Superior temporal gyrus (tissue), 1 donor: Measurements from ENCODE around the gene LMNTD1.
A peak's percentile ranks its signal among the peaks of the same experiment; 100 is the strongest.
"Not testable (repeated sequence)": the region's sequence is repeated elsewhere in the genome, so short reads cannot be mapped to it uniquely, and the experiment has no call there.

ENCODE experiments used
- DNase-seq: peaks from one replicate; pipeline ENCODE4 v3.0.0-alpha.2; 2016; ENCODE audit errors: extremely low spot score

LMNTD1 gene

GRCh38 chr12:25491396-25492325, 61.4 kb downstream of the LMNTD1 start:
- DNase-seq: no peak

GRCh38 chr12:25488956-25489870, 63.9 kb downstream of the LMNTD1 start:
- not testable (repeated sequence) for DNase-seq

GRCh38 chr12:25482625-25483024, 70.5 kb downstream of the LMNTD1 start:
- DNase-seq: no peak

- DNase-seq: no peak
Measured at GRCh38 chr12:25480145-25480544, 72.9 kb downstream of the LMNTD1 start.

GRCh38 chr12:25477217-25477616, 75.9 kb downstream of the LMNTD1 start:
- no peak for DNase-seq

- DNase-seq: no peak
Measured at GRCh38 chr12:25472453-25472852, 80.6 kb downstream of the LMNTD1 start.

- DNase-seq: no peak
Measured at GRCh38 chr12:25469861-25470260, 83.2 kb downstream of the LMNTD1 start.

GRCh38 chr12:25469368-25469767, 83.7 kb downstream of the LMNTD1 start:
- DNase-seq: no peak

- DNase-seq: no peak
Measured at GRCh38 chr12:25463521-25463920, 89.6 kb downstream of the LMNTD1 start.

GRCh38 chr12:25463005-25463404, 90.1 kb downstream of the LMNTD1 start:
- DNase-seq: no peak

- no peak for DNase-seq
Measured at GRCh38 chr12:25459541-25459951, 93.5 kb downstream of the LMNTD1 start.

- peak; percentile 62 for DNase-seq
Measured at GRCh38 chr12:25458047-25458552, 95.0 kb downstream of the LMNTD1 start.

GRCh38 chr12:25456474-25456873, 96.6 kb downstream of the LMNTD1 start:
- no peak for DNase-seq

- no peak for DNase-seq
Measured at GRCh38 chr12:25455696-25456095, 97.4 kb downstream of the LMNTD1 start.

GRCh38 chr12:25449007-25449406, 104.1 kb downstream of the LMNTD1 start:
- DNase-seq: no peak

GRCh38 chr12:25447046-25447445, 106.0 kb downstream of the LMNTD1 start:
- no peak for DNase-seq

GRCh38 chr12:25438638-25439037, 114.4 kb downstream of the LMNTD1 start:
- DNase-seq: no peak

GRCh38 chr12:25436206-25437030, 116.7 kb downstream of the LMNTD1 start:
- peak; percentile 92 for DNase-seq

- DNase-seq: no peak
Measured at GRCh38 chr12:25435431-25435830, 117.7 kb downstream of the LMNTD1 start.

GRCh38 chr12:25434515-25434914, 118.6 kb downstream of the LMNTD1 start:
- DNase-seq: no peak

GRCh38 chr12:25433581-25434325, 119.3 kb downstream of the LMNTD1 start:
- no peak for DNase-seq
